Measurements from ENCODE around the gene DPP6.

DNA sequence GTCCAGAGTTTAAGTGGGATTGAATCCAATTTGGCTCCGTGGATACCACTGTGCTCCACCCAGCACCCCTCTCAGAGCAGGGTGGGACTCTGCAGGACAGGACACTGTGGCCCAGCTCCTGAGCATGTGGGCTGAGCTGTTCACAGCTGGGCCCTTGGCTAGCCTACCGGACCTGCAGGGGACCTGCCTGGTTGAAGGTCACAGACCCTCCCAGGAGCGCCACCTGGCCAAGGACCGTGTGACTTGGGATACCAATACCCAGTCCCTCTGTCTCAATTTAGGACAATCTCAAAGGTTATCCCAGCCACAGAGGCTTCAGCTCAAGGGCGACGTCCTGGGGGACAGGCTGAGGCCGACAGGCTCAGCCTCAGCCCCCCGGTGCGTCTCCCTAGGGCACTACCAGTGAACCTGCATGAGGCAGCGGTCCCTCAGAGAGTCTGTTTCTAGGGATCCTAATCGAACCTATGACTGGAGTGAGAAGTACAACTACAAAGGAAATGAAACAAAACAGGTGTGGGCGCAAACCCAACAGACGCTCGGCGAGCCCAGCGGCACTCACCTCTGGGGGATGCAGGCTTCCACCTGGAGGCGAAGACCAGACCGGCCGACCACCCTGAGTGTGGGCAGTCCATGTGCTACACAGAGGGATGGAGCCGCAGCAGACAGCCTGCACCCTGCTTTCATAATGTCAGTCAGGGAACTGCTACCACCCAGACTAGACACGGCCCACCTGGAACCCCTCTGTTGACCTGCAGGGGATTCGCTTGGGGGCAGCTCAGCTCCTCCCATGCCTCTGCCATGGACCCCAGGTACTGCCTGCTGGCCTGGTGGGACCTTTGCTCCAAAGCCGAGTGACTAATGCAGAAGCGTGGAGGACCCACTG, 847.0 kb downstream of the DPP6 start:
- TF ChIP-seq CTCF (conservative IDR thresholded peaks at IDR 0.05; ENCODE audit: low read length) (no peak), EZH2phosphoT487 (IDR thresholded peaks at IDR 0.05; ENCODE audit: borderline replicate concordance) (no peak)

Data from Loucy (cell line).